Breast epithelium (tissue), 4 donors: ENCODE data around the gene BCL2A1. TPM values are rescaled to one million over a fixed set of nuclear protein-coding genes. Genes with fewer than 3 reads are reported as not detected.

Experiments
- DNase-seq, 2 donors: peaks; one replicate each; pipeline ENCODE4 v3.0.0-alpha.2; 2019; ENCODE audit warnings: low spot score in 2 of 2
- H3K27ac ChIP-seq, 2 donors: fragments of 200-600 bp; sonication (generic) in 1 of 2; one replicate each; pipeline ENCODE4 v1.5.1; 2016 to 2019; ENCODE audit warnings: mild to moderate bottlenecking in 1 of 2
- H3K27me3 ChIP-seq, 2 donors: fragments of 200-600 bp; sonication (generic) in 1 of 2; one replicate each; pipeline versions ENCODE4 v1.5.1 to v1.6.0; 2017 to 2019; ENCODE audit warnings: control low read depth in 1 of 2, mild to moderate bottlenecking in 1 of 2
- H3K36me3 ChIP-seq: fragments of 200-600 bp; one replicate; pipeline ENCODE4 v1.5.1; 2019
- H3K4me1 ChIP-seq, 2 donors: fragments of 200-600 bp; sonication (generic); one replicate each; pipeline ENCODE4 v1.5.1; 2016 to 2019; ENCODE audit warnings: control low read depth in 1 of 2
- H3K4me3 ChIP-seq, 3 donors: fragments of 200-600 bp; sonication (generic); 1 replicate in 2 of 3; 2 replicates in 1 of 3; pipeline ENCODE4 v1.5.1; 2016 to 2019; ENCODE audit warnings: mild to moderate bottlenecking in 3 of 3, moderate library complexity in 2 of 3
- H3K9me3 ChIP-seq, 2 donors: fragments of 200-600 bp; sonication (generic) in 1 of 2; one replicate each; pipeline ENCODE4 v1.5.1; 2016 to 2019; ENCODE audit warnings: control low read depth in 1 of 2
- CTCF ChIP-seq, 3 donors: fragments of 450-650 bp; IDR thresholded peaks; one replicate each; pipeline ENCODE4 v1.5.1; 2016 to 2017; ENCODE audit warnings: antibody characterized with exemption in 3 of 3, mild to moderate bottlenecking in 3 of 3, moderate library complexity in 3 of 3
- POLR2A ChIP-seq: fragments of 450-650 bp; IDR thresholded peaks from one replicate; pipeline ENCODE4 v1.6.1; 2016; ENCODE audit warnings: antibody characterized with exemption, mild to moderate bottlenecking, moderate library complexity
- POLR2AphosphoS5 ChIP-seq, 3 donors: sonication (generic); formaldehyde crosslinking; IDR thresholded peaks; one replicate each; pipeline ENCODE4 v1.6.1; 2017; ENCODE audit warnings: antibody characterized with exemption in 3 of 3
- intact Hi-C: fragments of 100-400 bp; cut with DNase I; formaldehyde crosslinking; loops from one replicate; pipeline ENCODE4 v1.15.1; 2023; ENCODE audit warnings: low total_unique reads
- total RNA-seq, 3 donors: library from RNA; depleted of rRNA; stranded (reverse); fragments of >200 nt; gene quantifications; one replicate each; pipeline ENCODE4 v1.1.0, GENCODE V29; 2016

BCL2A1 gene
- total RNA-seq, 3 donors from 2014 or later = 1.4 to 12.6 (median 1.6) TPM

- no peaks in the 10 kb centered on the region for H3K36me3 ChIP-seq
- intact Hi-C loops = no loop called here
These were observed 20.8 kb upstream of the BCL2A1 start for GRCh38 chr15:79991826-79992225.

DNA sequence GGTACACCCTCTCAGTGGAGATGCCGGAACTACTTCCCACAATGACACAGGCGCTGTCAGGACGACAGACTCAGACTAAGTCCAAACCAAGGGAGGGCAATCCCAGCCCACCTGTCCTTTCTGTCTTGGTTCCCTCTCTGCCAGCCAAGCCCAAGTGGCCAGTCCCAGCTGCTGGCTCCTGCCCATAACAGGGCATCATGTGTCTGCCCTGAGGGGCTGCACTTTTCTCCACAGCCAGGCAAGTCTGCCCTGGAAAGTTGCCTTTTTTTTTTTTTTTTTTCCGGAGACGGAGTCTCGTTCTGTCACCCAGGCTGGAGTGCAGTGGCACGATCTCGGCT, 20.0 kb upstream of the BCL2A1 start:
- H3K4me3 ChIP-seq = no peak overlapping the region
- TF ChIP-seq POLR2AphosphoS5 (IDR thresholded peaks at IDR 0.05) (no peak), CTCF (IDR thresholded peaks at IDR 0.05) (no peak), POLR2A (no peak)
- no peaks in the 10 kb centered on the region for H3K36me3 ChIP-seq
- H3K4me1 ChIP-seq = no peaks in the 10 kb centered on the region
- no peak overlapping the region for H3K27ac ChIP-seq
- intact Hi-C loops = no loop called here
- no peak for DNase-seq
- no peaks in the 10 kb centered on the region for H3K27me3 ChIP-seq
- no peaks in the 10 kb centered on the region for H3K9me3 ChIP-seq

More at GRCh38 chr15:79991826-79992225, 20.8 kb upstream of the BCL2A1 start:
- Histone ChIP-seq H3K4me3 (no peak overlapping the region), H3K4me1 (no peaks in the 10 kb centered on the region), H3K27ac (no peak overlapping the region), H3K27me3 (no peaks in the 10 kb centered on the region), H3K9me3 (no peaks in the 10 kb centered on the region)
- no peak for DNase-seq
- no peak for TF ChIP-seq CTCF (IDR thresholded peaks at IDR 0.05)
- TF ChIP-seq POLR2AphosphoS5 (IDR thresholded peaks at IDR 0.05) = no peak
- TF ChIP-seq POLR2A = no peak

- Histone ChIP-seq H3K4me1 (no peaks in the 10 kb centered on the region), H3K9me3 (no peaks in the 10 kb centered on the region), H3K27ac (no peak overlapping the region), H3K4me3 (no peak overlapping the region), H3K36me3 (no peaks in the 10 kb centered on the region), H3K27me3 (no peaks in the 10 kb centered on the region)
- intact Hi-C loops = no loop called here
- TF ChIP-seq CTCF (IDR thresholded peaks at IDR 0.05) (no peak), POLR2AphosphoS5 (IDR thresholded peaks at IDR 0.05) (no peak), POLR2A (no peak)
- DNase-seq = no peak
These were observed 19.4 kb upstream of the BCL2A1 start for GRCh38 chr15:79990280-79990996.

GRCh38 chr15:79989682-79990081, 18.7 kb upstream of the BCL2A1 start:
- TF ChIP-seq CTCF (IDR thresholded peaks at IDR 0.05) (no peak), POLR2AphosphoS5 (IDR thresholded peaks at IDR 0.05) (no peak), POLR2A (no peak)
- Histone ChIP-seq H3K36me3 (no peaks in the 10 kb centered on the region), H3K9me3 (no peaks in the 10 kb centered on the region), H3K4me1 (no peaks in the 10 kb centered on the region), H3K27me3 (no peaks in the 10 kb centered on the region), H3K4me3 (no peak overlapping the region), H3K27ac (no peak overlapping the region)
- intact Hi-C loops = no loop called here
- no peak for DNase-seq

GRCh38 chr15:79989183-79989582, 18.2 kb upstream of the BCL2A1 start:
- TF ChIP-seq POLR2A (no peak), POLR2AphosphoS5 (IDR thresholded peaks at IDR 0.05) (no peak), CTCF (IDR thresholded peaks at IDR 0.05) (no peak)
- DNase-seq = no peak
- no peaks in the 10 kb centered on the region for H3K9me3 ChIP-seq
- H3K36me3 ChIP-seq = no peaks in the 10 kb centered on the region
- intact Hi-C loops = no loop called here
- no peaks in the 10 kb centered on the region for H3K27me3 ChIP-seq
- H3K4me3 ChIP-seq = no peak overlapping the region
- no peaks in the 10 kb centered on the region for H3K4me1 ChIP-seq
- no peak overlapping the region for H3K27ac ChIP-seq
